Nephron progenitor cell (in vitro differentiated cells): ENCODE measurements around the gene GANC.
"Not testable (repeated sequence)": the region's sequence is repeated elsewhere in the genome, so short reads cannot be mapped to it uniquely, and the experiment has no call there.

Source experiments
- DNase-seq: peaks from one replicate; pipeline ENCODE4 v3.0.0; 2021
- H3K27ac Mint-ChIP-seq: 2 replicates; pipeline ENCODE4 v1.8.0; 2021; ENCODE audit warnings: mild to moderate bottlenecking, moderate library complexity, mixed read lengths
- H3K27me3 Mint-ChIP-seq: 2 replicates; pipeline ENCODE4 v1.8.0; 2021; ENCODE audit warnings: mild to moderate bottlenecking, low read depth, mixed read lengths; ENCODE audit not compliant: poor library complexity
- H3K36me3 Mint-ChIP-seq: 2 replicates; pipeline ENCODE4 v1.8.0; 2021; ENCODE audit warnings: low read depth, mixed read lengths
- H3K4me1 Mint-ChIP-seq: 2 replicates; pipeline ENCODE4 v1.8.0; 2021; ENCODE audit warnings: mixed read lengths
- H3K4me3 Mint-ChIP-seq: 2 replicates; pipeline ENCODE4 v1.8.0; 2021; ENCODE audit warnings: mild to moderate bottlenecking, moderate library complexity, mixed read lengths
- H3K9me3 Mint-ChIP-seq: 2 replicates; pipeline ENCODE4 v1.8.0; 2021; ENCODE audit warnings: mild to moderate bottlenecking, moderate library complexity, mixed read lengths
- CTCF ChIP-seq: fragments of 200-600 bp; sonication (generic); IDR thresholded peaks from 2 replicates; pipeline ENCODE4 v1.5.0; 2021; ENCODE audit warnings: antibody characterized with exemption

Gene GANC

GRCh38 chr15:42329161-42329560, 56.2 kb downstream of the GANC start:
- peaks cover 4% of the 10 kb centered on the region for H3K36me3 Mint-ChIP-seq
- no peaks in the 10 kb centered on the region for H3K9me3 Mint-ChIP-seq
- no peaks in the 10 kb centered on the region for H3K4me1 Mint-ChIP-seq
- no peak overlapping the region for H3K4me3 Mint-ChIP-seq
- peaks cover 6% of the 10 kb centered on the region for H3K27me3 Mint-ChIP-seq
- no peak for DNase-seq
- no peak overlapping the region for H3K27ac Mint-ChIP-seq
- TF ChIP-seq CTCF, result no peak

DNA sequence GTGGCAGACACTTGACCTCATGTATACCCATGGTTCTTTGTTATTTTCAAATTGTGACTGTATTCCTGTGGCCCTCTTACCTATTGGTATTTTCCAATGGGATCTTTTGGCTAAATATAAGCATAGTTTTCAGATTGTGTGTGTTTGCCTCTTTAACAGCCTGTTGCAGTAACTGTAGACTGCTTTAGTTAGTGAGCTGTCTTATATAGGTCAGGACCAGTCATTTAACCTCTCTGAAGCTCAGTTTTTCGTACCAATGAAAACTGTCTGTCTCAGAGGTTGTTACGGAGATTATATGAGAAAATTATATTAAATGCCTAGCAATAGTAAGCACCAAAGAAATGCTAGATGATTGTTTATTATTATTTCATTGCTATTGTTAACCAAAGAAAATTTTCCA, 57.0 kb downstream of the GANC start:
- TF ChIP-seq CTCF, result no peak
- Mint-ChIP-seq H3K27me3 (peaks cover 6% of the 10 kb centered on the region), H3K4me3 (no peak overlapping the region), H3K36me3 (peaks cover 5% of the 10 kb centered on the region), H3K4me1 (no peaks in the 10 kb centered on the region), H3K9me3 (peaks cover 6% of the 10 kb centered on the region), H3K27ac (no peak overlapping the region)
- DNase-seq, result no peak

- H3K4me1 Mint-ChIP-seq, result no peaks in the 10 kb centered on the region
- TF ChIP-seq CTCF, result no peak
These were observed 58.2 kb downstream of the GANC start for GRCh38 chr15:42331235-42331634.

DNA sequence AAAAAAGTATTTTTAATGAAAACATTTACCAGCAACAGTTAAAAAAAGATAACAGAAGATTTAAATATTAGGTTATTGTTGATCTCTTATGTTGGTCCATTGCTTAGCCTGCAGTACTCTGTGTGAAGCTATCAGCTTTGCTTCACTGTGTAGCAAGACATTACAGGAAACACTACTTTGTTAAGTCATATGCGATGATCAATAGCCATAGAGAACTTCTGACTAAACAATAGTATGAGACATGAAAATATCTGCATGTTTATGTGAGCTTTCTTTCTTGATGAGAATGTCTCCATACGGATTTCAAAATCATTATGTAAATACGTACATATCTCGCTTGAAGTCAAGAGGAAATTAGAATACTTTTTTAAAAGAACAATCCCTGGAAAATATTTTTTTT, 59.3 kb downstream of the GANC start:
- no peak for DNase-seq
- H3K36me3 Mint-ChIP-seq, result peaks cover 13% of the 10 kb centered on the region
- H3K4me3 Mint-ChIP-seq, result no peak overlapping the region
- peaks cover 28% of the 10 kb centered on the region for H3K9me3 Mint-ChIP-seq
- no peaks in the 10 kb centered on the region for H3K4me1 Mint-ChIP-seq
- TF ChIP-seq CTCF, result no peak
- H3K27me3 Mint-ChIP-seq, result no peaks in the 10 kb centered on the region
- H3K27ac Mint-ChIP-seq, result no peak overlapping the region

More at GRCh38 chr15:42331235-42331634, 58.2 kb downstream of the GANC start:
- peaks cover 6% of the 10 kb centered on the region for H3K27me3 Mint-ChIP-seq
- no peak for DNase-seq
- peaks cover 18% of the 10 kb centered on the region for H3K9me3 Mint-ChIP-seq
- peaks cover 13% of the 10 kb centered on the region for H3K36me3 Mint-ChIP-seq
- H3K4me3 Mint-ChIP-seq, result no peak overlapping the region
- no peak overlapping the region for H3K27ac Mint-ChIP-seq

DNA sequence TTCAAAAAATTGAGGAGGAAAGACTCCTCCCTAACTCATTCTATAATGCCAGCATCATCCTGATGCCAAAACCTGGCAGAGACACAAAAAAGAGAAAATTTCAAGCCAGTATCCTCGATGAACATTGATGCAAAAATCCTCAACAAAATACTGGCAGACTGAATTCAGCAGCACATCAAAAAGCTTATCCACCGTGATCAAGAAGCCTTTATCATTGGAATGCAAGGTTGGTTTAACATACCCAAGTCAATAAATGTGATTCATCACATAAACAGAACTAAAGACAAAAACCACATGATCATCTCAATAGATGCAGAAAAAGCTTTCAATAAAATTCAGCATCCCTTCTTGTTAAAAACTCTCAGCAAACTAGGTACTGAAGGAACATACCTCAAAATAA, 62.1 kb downstream of the GANC start:
- Mint-ChIP-seq H3K4me1 (no peaks in the 10 kb centered on the region), H3K36me3 (peaks cover 13% of the 10 kb centered on the region), H3K27me3 (no peaks in the 10 kb centered on the region), H3K9me3 (peaks cover 30% of the 10 kb centered on the region), H3K4me3 (no peak overlapping the region), H3K27ac (no peak overlapping the region)
- no peak for DNase-seq
- TF ChIP-seq CTCF, result no peak

- H3K27me3 Mint-ChIP-seq, DNase-seq, H3K4me1 Mint-ChIP-seq, H3K4me3 Mint-ChIP-seq, H3K27ac Mint-ChIP-seq: not testable (repeated sequence)
- Mint-ChIP-seq H3K9me3 (peaks cover 30% of the 10 kb centered on the region), H3K36me3 (peaks cover 13% of the 10 kb centered on the region)
These were observed 63.6 kb downstream of the GANC start for GRCh38 chr15:42336650-42337049.

GRCh38 chr15:42337104-42337503, 64.1 kb downstream of the GANC start:
- peaks cover 13% of the 10 kb centered on the region for H3K36me3 Mint-ChIP-seq
- H3K4me3 Mint-ChIP-seq, DNase-seq, H3K27me3 Mint-ChIP-seq, H3K4me1 Mint-ChIP-seq, H3K27ac Mint-ChIP-seq: not testable (repeated sequence)
- H3K9me3 Mint-ChIP-seq, result peaks cover 30% of the 10 kb centered on the region
